PC-3 (cell line): ENCODE data around the gene SPATA6. TPM values are rescaled to one million over a fixed set of nuclear protein-coding genes. Genes with fewer than 3 reads are reported as not detected.

Experiments used
- ATAC-seq: fragments of 200-7000 bp; cut with Tn5 transposase; 2 replicates; pipeline ENCODE4 v1.9.1; 2020; ENCODE audit warnings: mild to moderate bottlenecking, moderate library complexity
- BruUV-seq: library from RNA; stranded (reverse); fragments of 400-500 nt; replicated peaks from 2 replicates; lab custom pipeline; 2021; lab: Mats Ljungman, UMichigan
- CTCF ChIA-PET: fragments of 300-600 bp; sonication (Branson Sonifier 250); formaldehyde crosslinking; loops from one replicate; lab custom pipeline; 2022; ENCODE audit warnings: antibody characterized with exemption; lab: Charles Lee
- POLR2A ChIA-PET: fragments of 300-600 bp; sonication (Branson Sonifier 250); formaldehyde crosslinking; loops from one replicate; lab custom pipeline; 2022; ENCODE audit warnings: antibody characterized with exemption; ENCODE audit not compliant: unreplicated experiment; lab: Charles Lee
- DNase-seq: peaks from one replicate; pipeline ENCODE4 v3.0.0-alpha.2; 2015
- H2AFZ ChIP-seq: fragments of 300-600 bp; sonication (generic); 2 replicates; pipeline ENCODE4 v1.6.0; 2016; ENCODE audit warnings: antibody characterized with exemption, low read length
- H3F3A ChIP-seq: fragments of 300-600 bp; sonication (generic); one replicate; pipeline ENCODE4 v1.6.0; 2017; ENCODE audit warnings: antibody characterized with exemption, low read length, control low read depth, mild to moderate bottlenecking; ENCODE audit not compliant: unreplicated experiment
- H3K27ac ChIP-seq: fragments of 300-600 bp; sonication (generic); 2 replicates; pipeline ENCODE4 v1.5.1; 2016; ENCODE audit warnings: mild to moderate bottlenecking, low read length
- H3K27me3 ChIP-seq: fragments of 300-600 bp; sonication (generic); 2 replicates; pipeline ENCODE4 v1.6.1; 2016; ENCODE audit warnings: low read length, mixed read lengths
- H3K36me3 ChIP-seq: fragments of 300-600 bp; sonication (generic); 2 replicates; pipeline ENCODE4 v1.6.1; 2016; ENCODE audit warnings: low read depth, mixed run types, low read length, mixed read lengths
- H3K4me1 ChIP-seq: fragments of 300-600 bp; sonication (generic); 2 replicates; pipeline ENCODE4 v1.5.1; 2016; ENCODE audit warnings: low read length; ENCODE audit not compliant: insufficient read depth
- H3K4me2 ChIP-seq: fragments of 300-600 bp; sonication (generic); 2 replicates; pipeline ENCODE4 v1.6.0; 2016; ENCODE audit warnings: low read length
- H3K4me3 ChIP-seq: fragments of 300-600 bp; sonication (generic); 2 replicates; pipeline ENCODE4 v1.5.1; 2016; ENCODE audit warnings: mild to moderate bottlenecking, low read length, mixed read lengths
- H3K79me2 ChIP-seq: fragments of 300-600 bp; sonication (generic); 2 replicates; pipeline ENCODE4 v1.6.1; 2017; ENCODE audit warnings: low read length, mixed read lengths
- H3K9ac ChIP-seq: fragments of 300-600 bp; sonication (generic); 2 replicates; pipeline ENCODE4 v1.6.0; 2016; ENCODE audit warnings: mild to moderate bottlenecking, low read length
- H3K9me2 ChIP-seq: fragments of 300-600 bp; sonication (generic); replicated peaks from 2 replicates; pipeline ENCODE4 v1.6.1; 2016; ENCODE audit warnings: mixed run types, low read length, mixed read lengths
- H3K9me3 ChIP-seq: fragments of 300-600 bp; sonication (generic); 2 replicates; pipeline ENCODE4 v1.6.1; 2016; ENCODE audit warnings: low read length, mixed read lengths
- H4K20me1 ChIP-seq: fragments of 300-600 bp; sonication (generic); 2 replicates; pipeline ENCODE4 v1.6.1; 2016; ENCODE audit warnings: low read length, mixed read lengths
- EZH2 ChIP-seq: fragments of 300-600 bp; sonication (generic); IDR thresholded peaks from one replicate; pipeline ENCODE4 v1.6.1; 2017; ENCODE audit warnings: antibody characterized with exemption, mild to moderate bottlenecking, low read length; ENCODE audit not compliant: unreplicated experiment
- EZH2phosphoT487 ChIP-seq: fragments of 300-600 bp; sonication (generic); IDR thresholded peaks from 2 replicates; pipeline ENCODE4 v1.6.1; 2018; ENCODE audit warnings: mild to moderate bottlenecking, antibody characterized with exemption, low read length, borderline replicate concordance
- intact Hi-C: fragments of 100-400 bp; cut with micrococcal nuclease; formaldehyde crosslinking; loops from 2 replicates; pipeline ENCODE4 v1.9.0; 2023
- total RNA-seq: library from RNA; depleted of rRNA; stranded (reverse); fragments of >200 nt; gene quantifications from 2 replicates; pipeline ENCODE4 v1.2.3, GENCODE V29; 2014
- TF ChIP-seq, protein P1 (sequence below): fragments of 300-600 bp; sonication (generic); conservative IDR thresholded peaks from 2 replicates; pipeline ENCODE4 v1.5.1; 2017; ENCODE audit warnings: antibody characterized with exemption, low read depth, mild to moderate bottlenecking, low read length

SPATA6 gene
- total RNA-seq, 1 experiment from 2014 or later = 0.40 TPM

DNA sequence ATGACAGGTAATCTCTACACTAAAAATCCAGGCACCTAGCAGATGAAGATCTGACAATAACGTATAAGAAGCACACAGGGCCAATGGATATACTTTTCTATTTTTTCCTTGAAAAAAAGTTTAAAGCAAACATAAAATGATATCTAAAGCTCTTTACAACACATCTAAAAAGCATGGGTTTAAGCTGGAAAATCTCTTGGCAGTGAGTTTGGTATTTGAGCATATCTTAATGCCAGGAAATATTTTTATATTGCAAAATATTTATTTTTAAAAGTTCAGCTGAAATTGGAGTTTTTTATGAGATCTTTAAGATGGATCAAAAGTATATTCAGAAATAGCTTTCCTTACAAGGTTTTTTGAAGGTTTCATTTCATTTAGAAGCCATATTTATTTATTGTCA is 209.0 kb downstream of the SPATA6 start:
- H4K20me1 ChIP-seq = no peaks in the 10 kb centered on the region
- H3K4me3 ChIP-seq = no peak overlapping the region
- ATAC-seq (no peak), DNase-seq (no peak)
- no peak overlapping the region for H3K27ac ChIP-seq
- H3K4me1 ChIP-seq = no peaks in the 10 kb centered on the region
- CTCF ChIA-PET = no interaction called here
- intact Hi-C loops = no loop called here
- H3K9me3 ChIP-seq = no peaks in the 10 kb centered on the region
- BruUV-seq = no TSS peak
- no peak overlapping the region for H3K4me2 ChIP-seq
- TF ChIP-seq EZH2phosphoT487 (no peak), EZH2 (no peak)
- TF ChIP-seq, protein P1, sequence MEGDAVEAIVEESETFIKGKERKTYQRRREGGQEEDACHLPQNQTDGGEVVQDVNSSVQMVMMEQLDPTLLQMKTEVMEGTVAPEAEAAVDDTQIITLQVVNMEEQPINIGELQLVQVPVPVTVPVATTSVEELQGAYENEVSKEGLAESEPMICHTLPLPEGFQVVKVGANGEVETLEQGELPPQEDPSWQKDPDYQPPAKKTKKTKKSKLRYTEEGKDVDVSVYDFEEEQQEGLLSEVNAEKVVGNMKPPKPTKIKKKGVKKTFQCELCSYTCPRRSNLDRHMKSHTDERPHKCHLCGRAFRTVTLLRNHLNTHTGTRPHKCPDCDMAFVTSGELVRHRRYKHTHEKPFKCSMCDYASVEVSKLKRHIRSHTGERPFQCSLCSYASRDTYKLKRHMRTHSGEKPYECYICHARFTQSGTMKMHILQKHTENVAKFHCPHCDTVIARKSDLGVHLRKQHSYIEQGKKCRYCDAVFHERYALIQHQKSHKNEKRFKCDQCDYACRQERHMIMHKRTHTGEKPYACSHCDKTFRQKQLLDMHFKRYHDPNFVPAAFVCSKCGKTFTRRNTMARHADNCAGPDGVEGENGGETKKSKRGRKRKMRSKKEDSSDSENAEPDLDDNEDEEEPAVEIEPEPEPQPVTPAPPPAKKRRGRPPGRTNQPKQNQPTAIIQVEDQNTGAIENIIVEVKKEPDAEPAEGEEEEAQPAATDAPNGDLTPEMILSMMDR = no peak
- no peaks in the 10 kb centered on the region for H3K79me2 ChIP-seq
- H2AFZ ChIP-seq = no peak overlapping the region
- POLR2A ChIA-PET = no interaction called here
- peaks cover 3% of the 10 kb centered on the region; the same call in 1 of the 2 replicates for H3K27me3 ChIP-seq
- H3K9ac ChIP-seq = no peak overlapping the region
- H3F3A ChIP-seq = no peaks in the 10 kb centered on the region
- no peaks in the 10 kb centered on the region for H3K9me2 ChIP-seq
- no peaks in the 10 kb centered on the region for H3K36me3 ChIP-seq

GRCh38 chr1:48261881-48262400 is 210.1 kb downstream of the SPATA6 start:
- CTCF ChIA-PET = no interaction called here
- no TSS peak for BruUV-seq
- H3K36me3 ChIP-seq = no peaks in the 10 kb centered on the region

DNA sequence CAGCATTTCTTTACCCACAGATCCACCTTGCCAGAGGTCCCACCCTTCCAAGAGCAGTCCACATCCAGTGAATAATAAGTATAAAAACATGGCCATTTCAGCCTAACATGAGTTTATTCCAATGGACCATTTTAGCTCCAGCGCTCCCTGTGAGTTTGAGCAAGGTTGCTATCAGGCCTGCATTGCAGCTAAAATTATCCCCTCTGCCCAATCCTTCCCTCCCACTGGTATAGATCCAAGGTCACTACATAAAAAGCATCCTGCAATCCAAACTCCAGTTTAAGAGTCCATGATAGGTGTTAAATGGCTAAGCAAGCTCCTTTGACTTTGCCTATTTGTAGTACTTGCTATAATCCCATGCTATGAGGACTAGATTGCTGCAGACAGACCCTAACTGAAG is 213.9 kb downstream of the SPATA6 start:
- Histone ChIP-seq H3K27me3 (peaks cover 17% of the 10 kb centered on the region; the same call in 1 of the 2 replicates), H2AFZ (no peak overlapping the region), H3K4me1 (no peaks in the 10 kb centered on the region), H3K9ac (no peak overlapping the region), H3K36me3 (no peaks in the 10 kb centered on the region), H3K9me2 (no peaks in the 10 kb centered on the region), H3K4me3 (no peak overlapping the region), H4K20me1 (no peaks in the 10 kb centered on the region), H3K27ac (no peak overlapping the region), H3K79me2 (no peaks in the 10 kb centered on the region), H3K9me3 (no peaks in the 10 kb centered on the region), H3K4me2 (no peak overlapping the region), H3F3A (no peaks in the 10 kb centered on the region)
- CTCF ChIA-PET = no interaction called here
- POLR2A ChIA-PET = no interaction called here
- ATAC-seq (no peak), DNase-seq (no peak)
- BruUV-seq = no TSS peak
- TF ChIP-seq EZH2 = no peak
- TF ChIP-seq, protein P1 = no peak
- no peak for TF ChIP-seq EZH2phosphoT487
- intact Hi-C loops = no loop called here

More at GRCh38 chr1:48261881-48262400, 210.1 kb downstream of the SPATA6 start:
- Histone ChIP-seq H3K79me2 (no peaks in the 10 kb centered on the region), H3K4me3 (no peak overlapping the region), H4K20me1 (no peaks in the 10 kb centered on the region), H3K27me3 (peaks cover 3% of the 10 kb centered on the region; the same call in 1 of the 2 replicates), H3K9me3 (no peaks in the 10 kb centered on the region), H2AFZ (no peak overlapping the region), H3K27ac (no peak overlapping the region), H3K4me1 (no peaks in the 10 kb centered on the region), H3K9ac (no peak overlapping the region), H3K4me2 (no peak overlapping the region), H3F3A (no peaks in the 10 kb centered on the region), H3K9me2 (no peaks in the 10 kb centered on the region)
- TF ChIP-seq EZH2phosphoT487 = no peak
- TF ChIP-seq, protein P1 = no peak
- TF ChIP-seq EZH2 = no peak
- intact Hi-C loops = no loop called here
- DNase-seq = no peak
- no peak for ATAC-seq
- POLR2A ChIA-PET = no interaction called here
